HEK293T (cell line): ENCODE measurements around the gene GALNT2.

ENCODE experiments used
- ARNT ChIP-seq: fragments of 450-650 bp; IDR thresholded peaks from 2 replicates; pipeline ENCODE4 v1.6.1; 2017; ENCODE audit warnings: mild to moderate bottlenecking
- BHLHE40 ChIP-seq: fragments of 450-650 bp; IDR thresholded peaks from 2 replicates; pipeline ENCODE4 v1.6.1; 2016; ENCODE audit warnings: mild to moderate bottlenecking, moderate library complexity, borderline replicate concordance
- CTBP1 ChIP-seq: fragments of 450-650 bp; IDR thresholded peaks from 2 replicates; pipeline ENCODE4 v1.6.1; 2016; ENCODE audit warnings: borderline replicate concordance
- ELF4 ChIP-seq: fragments of 450-650 bp; IDR thresholded peaks from 2 replicates; pipeline ENCODE4 v1.6.1; 2017; ENCODE audit warnings: antibody characterized with exemption
- FOXA1 ChIP-seq: fragments of 450-650 bp; IDR thresholded peaks from 2 replicates; pipeline ENCODE4 v1.6.1; 2016; ENCODE audit warnings: mild to moderate bottlenecking
- FOXK2 ChIP-seq: fragments of 450-650 bp; IDR thresholded peaks from 2 replicates; pipeline ENCODE4 v1.6.1; 2016; ENCODE audit warnings: mild to moderate bottlenecking
- FOXM1 ChIP-seq: fragments of 450-650 bp; IDR thresholded peaks from 2 replicates; pipeline ENCODE4 v1.6.1; 2017; ENCODE audit warnings: mild to moderate bottlenecking, borderline replicate concordance
- HDGF ChIP-seq: fragments of 450-650 bp; IDR thresholded peaks from 2 replicates; pipeline ENCODE4 v1.6.1; 2017; ENCODE audit warnings: antibody characterized with exemption, borderline replicate concordance
- L3MBTL2 ChIP-seq: fragments of 450-650 bp; conservative IDR thresholded peaks from 2 replicates; pipeline ENCODE4 v1.6.1; 2016; ENCODE audit warnings: mild to moderate bottlenecking
- LEF1 ChIP-seq: fragments of 450-650 bp; IDR thresholded peaks from 2 replicates; pipeline ENCODE4 v1.6.1; 2017; ENCODE audit warnings: mild to moderate bottlenecking, borderline replicate concordance
- SP1 ChIP-seq: fragments of 450-650 bp; IDR thresholded peaks from 2 replicates; pipeline ENCODE4 v1.6.1; 2017
- SUZ12 ChIP-seq: fragments of 450-650 bp; IDR thresholded peaks from 2 replicates; pipeline ENCODE4 v1.6.1; 2016; ENCODE audit warnings: mild to moderate bottlenecking
- TARDBP ChIP-seq: fragments of 450-650 bp; IDR thresholded peaks from 2 replicates; pipeline ENCODE4 v1.6.1; 2016
- ZNF384 ChIP-seq: fragments of 450-650 bp; IDR thresholded peaks from 2 replicates; pipeline ENCODE4 v1.6.1; 2016

GRCh38 chr1:230292689-230293389 is 225.8 kb downstream of the GALNT2 start:
- TF ChIP-seq CTBP1 (no peak), ELF4 (no peak), BHLHE40 (no peak), FOXK2 (no peak), SP1 (no peak), FOXA1 (no peak), ZNF384 (no peak), SUZ12 (no peak), L3MBTL2 (no peak), FOXM1 (no peak), HDGF (no peak), LEF1 (no peak), ARNT (no peak), TARDBP (no peak)
